IPS-11a (cell line): ENCODE measurements around the gene ACSL4.
"Not testable (repeated sequence)": the region's sequence is repeated elsewhere in the genome, so short reads cannot be mapped to it uniquely, and the experiment has no call there.

Source experiments
- H3K4me3 ChIP-seq: one replicate; pipeline ENCODE4 v1.5.1; 2013; ENCODE audit warnings: low read depth, low read length, control low read depth

The ACSL4 gene

GRCh38 chrX:109732807-109733612, at the start of gene ACSL4:
Gene ACSL4 (minus strand): TSS chrX:109733257. CDS start chrX:109683363, 49,894 bp downstream.
- H3K4me3 ChIP-seq, result peak within 1 kb of the TSS; percentile 42

DNA sequence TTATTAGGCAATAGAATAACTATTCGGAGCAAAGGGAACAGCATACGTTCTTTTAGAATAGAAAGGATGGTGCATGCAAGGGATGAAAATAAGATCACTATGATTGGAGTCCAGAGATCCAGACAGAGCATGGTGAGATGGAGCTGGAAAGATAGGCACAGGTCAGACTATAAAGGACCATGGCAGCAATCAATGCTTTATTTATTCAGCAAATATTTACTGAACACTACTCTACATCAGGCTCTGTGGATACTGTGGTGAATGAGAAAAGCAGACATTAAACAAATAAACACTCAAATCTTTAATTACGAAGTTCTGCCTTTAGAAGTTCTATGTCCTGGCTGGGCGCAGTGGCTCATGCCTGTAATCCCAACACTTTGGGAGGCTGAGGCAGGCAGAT, 44.7 kb upstream of the ACSL4 start:
- H3K4me3 ChIP-seq, result no peak overlapping the region

DNA sequence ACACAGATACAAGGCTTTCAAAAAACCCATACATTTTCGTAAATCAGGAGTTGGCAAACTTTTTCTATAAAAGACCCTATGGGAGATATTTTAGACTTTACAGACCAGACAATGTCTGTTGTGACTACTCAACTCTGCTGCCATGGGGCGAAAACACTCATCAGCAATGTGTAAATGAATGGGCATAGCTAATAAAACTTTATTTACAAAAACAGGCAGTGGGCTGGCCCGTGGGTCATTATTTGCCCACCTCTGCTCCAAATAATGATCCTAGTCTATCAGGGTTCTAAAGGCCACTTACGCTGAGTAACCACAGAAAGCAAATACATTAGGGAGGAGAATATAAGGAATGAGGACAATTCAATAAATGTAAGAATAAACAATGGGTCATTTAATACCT, 43.9 kb upstream of the ACSL4 start:
- no peak overlapping the region for H3K4me3 ChIP-seq

- no peak overlapping the region for H3K4me3 ChIP-seq
These were observed 43.4 kb upstream of the ACSL4 start for GRCh38 chrX:109776432-109776831.

GRCh38 chrX:109775386-109775785, 42.3 kb upstream of the ACSL4 start:
- no peak overlapping the region for H3K4me3 ChIP-seq

DNA sequence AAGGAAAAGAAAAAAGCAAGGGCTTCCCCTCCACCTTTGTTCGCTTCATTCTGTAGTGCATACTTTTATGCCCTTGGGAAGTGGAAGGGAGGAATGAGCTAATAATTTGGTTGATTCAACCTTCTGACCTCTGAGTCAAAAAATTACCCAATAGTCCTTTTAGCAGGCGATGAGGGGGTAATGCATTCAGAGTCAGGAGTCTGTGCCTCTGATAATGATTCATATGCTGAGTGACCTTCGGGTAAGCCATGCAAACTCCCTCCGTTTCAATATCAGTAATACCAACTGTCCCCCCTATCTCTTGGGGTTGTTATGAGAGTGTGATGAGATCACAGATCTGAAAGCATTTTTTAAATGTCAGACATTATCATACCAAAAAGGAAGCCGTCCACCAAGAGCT, 41.6 kb upstream of the ACSL4 start:
- no peak overlapping the region for H3K4me3 ChIP-seq

DNA sequence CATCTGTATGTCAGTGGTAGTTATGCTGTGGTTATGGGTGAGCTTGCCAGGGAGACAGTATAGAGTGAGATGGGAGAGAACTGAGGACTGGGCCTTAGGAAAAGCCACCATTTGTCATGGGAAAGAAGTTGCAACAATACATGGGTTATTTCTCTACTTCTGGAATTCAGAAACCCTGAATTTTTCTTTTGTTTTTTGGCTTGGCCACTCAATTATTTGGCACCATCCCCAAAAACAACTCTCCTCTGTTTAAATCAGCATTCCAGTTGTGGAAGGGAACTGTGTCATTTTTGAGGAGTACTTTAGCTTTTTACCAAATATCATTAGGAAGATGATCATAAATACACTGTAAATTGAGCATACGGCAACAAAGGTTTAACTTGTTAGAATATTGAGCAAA, 41.1 kb upstream of the ACSL4 start:
- no peak overlapping the region for H3K4me3 ChIP-seq

GRCh38 chrX:109773374-109773773, 40.3 kb upstream of the ACSL4 start:
- H3K4me3 ChIP-seq, result no peak overlapping the region

GRCh38 chrX:109770780-109771179, 37.7 kb upstream of the ACSL4 start:
- H3K4me3 ChIP-seq, result no peak overlapping the region

- H3K4me3 ChIP-seq, result no peak overlapping the region
These were observed 27.8 kb upstream of the ACSL4 start for GRCh38 chrX:109760922-109761250.

DNA sequence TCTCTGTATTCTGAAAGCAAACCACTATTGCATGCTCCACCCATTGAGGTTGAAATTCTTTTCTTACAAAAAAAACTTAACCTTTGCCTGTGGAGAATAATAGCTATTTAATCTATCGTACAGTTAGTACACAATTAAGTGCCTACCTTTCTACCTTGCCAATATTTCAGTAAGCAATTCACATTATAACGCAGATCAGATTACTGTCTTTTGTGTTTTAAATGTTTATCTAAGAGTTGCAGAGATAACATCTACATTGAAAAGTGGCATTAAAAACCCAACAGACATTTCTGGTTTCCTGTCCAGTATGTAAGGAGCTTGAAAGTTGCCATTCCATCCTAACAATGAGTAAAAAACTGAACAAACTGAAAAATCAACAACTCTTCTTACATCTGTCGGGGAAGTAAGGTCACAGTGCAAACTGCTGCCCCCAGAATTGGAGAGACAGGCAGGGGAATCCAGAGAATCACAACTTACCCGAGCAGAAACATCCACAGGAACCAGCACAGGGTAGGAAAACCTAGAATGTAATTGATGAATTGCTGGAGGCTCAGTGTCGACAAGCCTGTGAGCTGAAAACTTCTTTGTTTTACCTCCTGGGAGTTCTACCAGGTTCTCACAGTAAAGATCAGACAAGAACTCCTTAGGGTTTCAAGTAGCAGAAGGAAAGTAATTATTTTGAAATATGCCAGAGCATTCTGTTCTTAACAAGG, 27.3 kb upstream of the ACSL4 start:
- no peak overlapping the region for H3K4me3 ChIP-seq

GRCh38 chrX:109753256-109753655, 20.2 kb upstream of the ACSL4 start:
- no peak overlapping the region for H3K4me3 ChIP-seq

DNA sequence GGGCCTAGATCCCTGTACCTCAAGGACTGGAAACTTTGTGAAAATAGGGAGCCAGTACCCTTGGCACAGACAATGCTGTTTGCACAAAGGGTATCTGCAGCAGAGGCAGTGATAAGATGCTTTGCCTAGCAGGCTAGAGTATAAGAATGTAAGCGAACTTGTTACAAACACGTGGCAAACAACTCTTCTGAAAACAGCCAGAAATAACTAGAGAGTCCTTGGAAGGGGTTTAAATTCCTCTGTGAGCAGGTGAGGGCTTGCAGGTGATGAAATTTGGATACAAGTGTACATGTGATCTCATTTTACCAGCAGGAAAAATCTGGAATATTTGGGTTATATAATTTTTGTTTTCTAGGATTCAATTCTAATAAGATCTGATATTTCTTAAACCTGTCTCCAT, 18.6 kb upstream of the ACSL4 start:
- no peak overlapping the region for H3K4me3 ChIP-seq

DNA sequence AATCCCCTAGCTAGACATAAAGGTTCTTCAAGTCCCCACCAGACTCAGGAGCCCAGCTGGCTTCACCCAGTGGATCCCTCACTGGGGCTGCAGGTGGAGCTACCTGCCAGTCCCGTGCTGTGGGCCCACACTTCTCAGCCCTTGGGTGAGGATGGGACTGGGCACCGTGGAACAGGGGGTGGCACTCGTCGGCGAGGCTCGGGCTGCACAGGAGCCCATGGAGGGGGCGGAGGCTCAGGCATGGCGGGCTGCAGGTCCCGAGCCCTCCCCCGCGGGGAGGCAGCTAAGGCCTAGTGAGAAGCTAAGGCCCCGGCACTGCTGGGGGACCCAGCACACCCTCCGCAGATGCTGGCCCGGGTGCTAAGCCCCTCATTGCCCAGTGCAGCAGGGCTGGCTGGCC, 16.1 kb upstream of the ACSL4 start:
- H3K4me3 ChIP-seq, result no peak overlapping the region

DNA sequence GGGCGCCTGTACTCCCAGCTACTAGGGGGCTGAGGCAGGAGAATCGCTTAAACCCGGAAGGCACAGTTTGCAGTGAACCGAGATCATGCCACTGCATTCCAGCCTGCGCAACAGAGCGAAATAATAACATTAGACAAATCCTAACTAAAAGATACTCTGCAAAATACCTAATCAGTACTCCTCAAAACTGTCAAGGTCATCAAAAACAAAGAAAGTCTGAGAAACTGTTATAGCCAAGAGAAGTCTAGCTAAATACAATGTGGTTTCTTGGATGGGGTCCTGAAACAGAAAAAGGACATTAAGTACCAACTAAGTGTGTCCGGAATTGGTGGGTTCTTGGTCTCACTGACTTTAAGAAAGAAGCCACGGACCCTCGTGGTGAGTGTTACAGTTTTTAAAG, 14.6 kb upstream of the ACSL4 start:
- H3K4me3 ChIP-seq, result no peak overlapping the region

GRCh38 chrX:109742722-109743121, 9.7 kb upstream of the ACSL4 start:
- H3K4me3 ChIP-seq, result no peak overlapping the region

DNA sequence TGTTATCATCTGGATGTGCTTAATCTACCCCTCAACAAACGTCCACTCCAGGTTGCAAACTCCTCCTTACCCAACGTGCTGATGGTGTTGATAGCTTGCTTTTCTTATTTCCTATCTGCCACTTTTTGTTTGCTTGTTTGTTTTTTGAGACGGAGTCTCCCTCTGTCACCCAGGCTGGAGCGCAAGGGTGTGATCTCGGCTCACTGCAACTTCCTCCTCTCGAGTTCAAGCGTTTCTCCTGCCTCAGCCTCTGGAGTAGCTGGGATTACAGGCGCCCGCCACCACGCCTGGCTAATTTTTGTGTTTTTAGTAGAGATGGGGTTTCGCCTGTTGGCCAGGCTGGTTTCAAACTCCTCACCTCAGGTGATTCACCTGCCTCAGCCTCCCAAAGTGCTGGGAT, 7.8 kb upstream of the ACSL4 start:
- not testable (repeated sequence) for H3K4me3 ChIP-seq

- no peak overlapping the region for H3K4me3 ChIP-seq
These were observed 7.4 kb upstream of the ACSL4 start for GRCh38 chrX:109740433-109740809.

- H3K4me3 ChIP-seq, result no peak overlapping the region
These were observed 6.8 kb upstream of the ACSL4 start for GRCh38 chrX:109739625-109740432.

DNA sequence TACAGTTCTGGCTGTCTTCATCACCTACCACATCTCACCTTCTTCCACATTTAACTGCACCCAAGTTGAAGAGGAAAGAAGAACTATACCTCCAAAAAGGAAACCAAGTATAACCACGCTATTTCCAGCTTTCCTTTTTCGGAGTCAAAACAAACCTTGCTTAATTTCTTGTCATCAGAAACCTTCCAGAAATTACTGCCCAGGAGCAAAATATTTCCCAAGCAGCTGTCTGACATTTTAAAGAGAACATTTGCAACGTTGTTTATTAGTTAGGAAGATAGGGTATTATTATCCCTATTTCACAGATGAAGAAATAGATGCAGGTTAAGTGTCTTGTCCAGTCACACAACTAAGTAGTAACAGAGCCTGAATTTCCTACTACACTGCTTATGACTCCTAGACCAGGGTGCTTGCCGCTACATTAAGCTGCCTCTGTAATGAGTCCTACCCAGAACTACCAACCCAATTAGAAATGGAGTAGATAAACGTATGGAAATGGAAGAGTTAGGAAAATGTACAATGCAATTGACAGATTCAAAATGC, 2.2 kb upstream of the ACSL4 start:
- H3K4me3 ChIP-seq, result no peak overlapping the region

DNA sequence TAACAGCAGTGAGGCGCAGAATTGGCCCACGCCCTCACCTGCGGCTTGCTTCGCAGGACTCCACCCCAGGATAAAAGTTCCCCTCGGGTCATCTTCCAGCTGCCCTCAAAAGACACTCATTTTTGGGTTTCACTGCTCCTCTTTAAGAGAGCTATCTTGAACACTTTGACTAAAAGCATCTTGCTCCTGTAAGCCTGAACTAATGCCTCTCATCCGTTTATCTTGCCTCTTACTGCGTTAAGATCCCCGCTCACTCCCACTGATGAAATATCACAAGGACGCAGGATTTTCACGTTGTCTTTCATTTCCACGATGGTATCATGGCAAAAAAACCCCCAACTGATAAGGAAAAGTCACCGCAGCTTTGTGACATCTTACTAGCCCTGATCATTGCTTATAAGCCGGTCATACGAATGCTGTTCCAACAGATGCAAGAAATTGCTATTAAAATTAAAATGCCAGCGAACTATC, 591 bp upstream of the ACSL4 start:
- H3K4me3 ChIP-seq, result peak overlapping the region; percentile 38
